ENCODE results near the gene CLIC4.
"Not testable (repeated sequence)": the region's sequence is repeated elsewhere in the genome, so short reads cannot be mapped to it uniquely, and the experiment has no call there.

The CLIC4 gene

GRCh38 chr1:24886241-24886640, 141.0 kb downstream of the CLIC4 start:
- no peak for DNase-seq

GRCh38 chr1:24888061-24888970, 143.1 kb downstream of the CLIC4 start:
- no peak for DNase-seq

GRCh38 chr1:24888971-24889676, 143.9 kb downstream of the CLIC4 start:
- no peak for DNase-seq

GRCh38 chr1:24890887-24891286, 145.6 kb downstream of the CLIC4 start:
- no peak for DNase-seq

GRCh38 chr1:24891367-24891766, 146.1 kb downstream of the CLIC4 start:
- DNase-seq = not testable (repeated sequence)

- DNase-seq = no peak
Observed at GRCh38 chr1:24892188-24893153, 147.2 kb downstream of the CLIC4 start.

- no peak for DNase-seq
Observed at GRCh38 chr1:24893431-24893830, 148.2 kb downstream of the CLIC4 start.
